ENCODE data around the gene ARV1.
"Not testable (repeated sequence)": the region's sequence is repeated elsewhere in the genome, so short reads cannot be mapped to it uniquely, and the experiment has no call there.

GRCh38 chr1:231029247-231029646 is 50.4 kb downstream of the ARV1 start:
- not testable (repeated sequence) for TF ChIP-seq POLR2A, CTCF (IDR thresholded peaks at IDR 0.05)
